Activated T-cell treated with anti-CD3 and anti-CD28 coated beads, Interleukin-2, amount 50 U/mL, for 4 hours (primary cell): Measurements from ENCODE around the gene SEMA3D. TPM values are rescaled to one million over a fixed set of nuclear protein-coding genes. Genes with fewer than 3 reads are reported as not detected.

Experiments
- ATAC-seq, 2 donors: fragments of 200-7000 bp; cut with Tn5 transposase; one replicate each; pipeline ENCODE4 v1.10.0; 2021
- DNase-seq: peaks from one replicate; pipeline ENCODE4 v3.0.0-alpha.2; 2020
- H3K27me3 Mint-ChIP-seq: one replicate; pipeline ENCODE4 v1.8.0; 2021; ENCODE audit warnings: low read depth, mixed read lengths
- H3K36me3 Mint-ChIP-seq: one replicate; pipeline ENCODE4 v1.8.0; 2022; ENCODE audit warnings: mixed read lengths; ENCODE audit not compliant: insufficient read depth
- H3K4me1 Mint-ChIP-seq: one replicate; pipeline ENCODE4 v1.8.0; 2021; ENCODE audit warnings: low read depth, mixed read lengths
- H3K4me3 Mint-ChIP-seq: one replicate; pipeline ENCODE4 v1.8.0; 2021; ENCODE audit warnings: mild to moderate bottlenecking, moderate library complexity, mixed read lengths
- H3K9me3 Mint-ChIP-seq: one replicate; pipeline ENCODE4 v1.8.0; 2021; ENCODE audit warnings: mixed read lengths
- total RNA-seq, 3 donors: library from RNA; stranded (reverse); gene quantifications; one replicate each; pipeline ENCODE4 v1.2.1, GENCODE V29; 2021

Gene SEMA3D
- total RNA-seq, 3 donors from 2014 or later: 0.08 to 0.13 TPM; not detected in 1

DNA sequence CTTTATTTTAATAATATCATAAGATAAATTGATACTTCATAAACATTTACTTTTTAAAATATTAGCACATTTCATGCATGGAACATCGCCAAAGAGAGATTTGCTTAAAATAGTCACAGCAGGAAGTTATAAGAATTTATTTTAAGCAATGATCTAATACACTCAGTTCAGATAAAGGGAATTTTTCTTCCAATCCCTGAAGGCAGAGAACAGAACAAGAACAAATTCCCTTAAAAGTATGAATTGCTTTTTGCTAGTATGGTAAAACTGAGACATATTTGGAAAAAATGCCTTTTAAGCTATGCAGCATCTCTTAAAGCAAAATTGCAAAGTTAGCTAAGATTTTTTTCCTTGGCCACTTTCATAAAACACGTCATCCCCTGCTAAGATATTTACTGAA, 91.0 kb downstream of the SEMA3D start:
- no peaks in the 10 kb centered on the region for H3K36me3 Mint-ChIP-seq

DNA sequence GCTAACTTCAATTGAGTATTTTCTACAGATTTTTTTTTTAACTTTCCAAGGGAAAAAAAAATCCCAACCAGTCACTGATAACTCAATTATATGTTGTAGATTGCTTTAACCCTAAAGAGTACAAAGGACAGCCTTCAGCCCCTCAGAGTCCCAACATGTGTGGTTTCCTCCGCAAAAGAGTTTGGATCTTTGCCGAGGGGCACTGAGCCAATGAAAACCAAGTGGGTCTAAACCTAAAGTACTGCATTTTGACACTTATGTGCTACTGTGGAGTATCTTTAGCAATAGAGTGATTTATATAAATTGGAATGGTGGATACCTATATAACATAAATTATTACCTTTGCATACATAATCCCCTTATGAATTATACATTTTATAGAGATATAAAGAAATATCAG, 91.5 kb downstream of the SEMA3D start:
- no peak for ATAC-seq

More for the DNA sequence above, 91.0 kb downstream of the SEMA3D start:
- Mint-ChIP-seq H3K27me3 (no peaks in the 10 kb centered on the region), H3K4me1 (no peaks in the 10 kb centered on the region), H3K9me3 (peaks cover 7% of the 10 kb centered on the region), H3K4me3 (no peak overlapping the region)
- no peak for DNase-seq
- no peak for ATAC-seq

DNA sequence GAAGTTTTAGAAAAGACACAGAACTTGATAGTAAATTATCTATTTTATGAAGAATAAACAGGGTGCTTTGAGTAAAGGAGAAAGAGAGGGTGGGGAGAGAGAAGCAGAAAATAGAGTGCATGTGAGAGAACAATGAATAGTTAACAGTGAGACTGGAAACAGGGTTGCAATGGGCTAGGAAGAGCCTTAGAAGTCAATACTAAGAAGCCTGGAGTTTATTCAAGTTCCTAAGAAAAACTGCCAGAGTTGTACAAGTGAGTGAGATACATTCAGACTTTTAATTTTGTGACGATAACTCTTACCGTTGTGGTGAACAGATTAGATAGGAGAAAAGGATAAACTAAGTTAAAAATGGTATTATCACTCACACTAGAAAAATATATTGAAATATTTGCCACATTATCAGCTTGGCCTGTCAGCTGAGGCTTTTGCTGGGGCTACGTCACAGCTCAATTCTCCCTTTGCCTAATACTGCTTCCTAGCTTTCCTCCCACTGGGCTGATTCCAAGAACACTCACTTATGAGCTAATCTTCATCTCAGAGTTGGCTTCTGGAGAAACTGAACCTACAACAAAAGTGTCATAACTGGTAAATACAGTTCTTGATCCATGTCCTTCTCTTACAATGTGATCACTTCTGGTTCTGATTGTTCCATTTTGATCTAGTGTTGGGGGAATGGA, 92.7 kb downstream of the SEMA3D start:
- Mint-ChIP-seq H3K9me3 (peaks cover 7% of the 10 kb centered on the region), H3K27me3 (no peaks in the 10 kb centered on the region), H3K4me3 (no peak overlapping the region), H3K4me1 (no peaks in the 10 kb centered on the region), H3K36me3 (no peaks in the 10 kb centered on the region)
- DNase-seq (no peak), ATAC-seq (no peak)

More for the DNA sequence above, 91.5 kb downstream of the SEMA3D start:
- H3K4me1 Mint-ChIP-seq: no peaks in the 10 kb centered on the region
- H3K4me3 Mint-ChIP-seq: no peak overlapping the region
- peaks cover 7% of the 10 kb centered on the region for H3K9me3 Mint-ChIP-seq
- H3K36me3 Mint-ChIP-seq: no peaks in the 10 kb centered on the region
- no peaks in the 10 kb centered on the region for H3K27me3 Mint-ChIP-seq
- no peak for DNase-seq

DNA sequence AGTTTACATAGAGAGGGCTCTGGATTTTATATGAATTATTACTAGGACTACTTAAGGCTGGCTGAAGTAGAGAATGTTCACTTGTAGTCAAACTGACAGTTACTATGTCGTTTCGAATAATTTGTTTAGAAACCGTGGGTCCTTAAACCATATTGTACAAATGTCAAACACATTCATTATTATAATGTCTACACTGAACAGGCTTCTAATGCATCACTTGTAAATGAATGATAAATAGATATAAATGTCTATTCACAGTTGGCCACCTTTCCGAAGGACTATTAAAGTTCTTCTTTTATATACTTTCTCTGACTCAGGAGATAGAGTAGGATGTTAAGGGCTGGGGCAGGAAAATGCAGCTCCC, 95.3 kb downstream of the SEMA3D start:
- Mint-ChIP-seq H3K4me3 (no peak overlapping the region), H3K36me3 (no peaks in the 10 kb centered on the region), H3K9me3 (peaks cover 7% of the 10 kb centered on the region), H3K27me3 (no peaks in the 10 kb centered on the region), H3K4me1 (no peaks in the 10 kb centered on the region)
- ATAC-seq (no peak), DNase-seq (no peak)

DNA sequence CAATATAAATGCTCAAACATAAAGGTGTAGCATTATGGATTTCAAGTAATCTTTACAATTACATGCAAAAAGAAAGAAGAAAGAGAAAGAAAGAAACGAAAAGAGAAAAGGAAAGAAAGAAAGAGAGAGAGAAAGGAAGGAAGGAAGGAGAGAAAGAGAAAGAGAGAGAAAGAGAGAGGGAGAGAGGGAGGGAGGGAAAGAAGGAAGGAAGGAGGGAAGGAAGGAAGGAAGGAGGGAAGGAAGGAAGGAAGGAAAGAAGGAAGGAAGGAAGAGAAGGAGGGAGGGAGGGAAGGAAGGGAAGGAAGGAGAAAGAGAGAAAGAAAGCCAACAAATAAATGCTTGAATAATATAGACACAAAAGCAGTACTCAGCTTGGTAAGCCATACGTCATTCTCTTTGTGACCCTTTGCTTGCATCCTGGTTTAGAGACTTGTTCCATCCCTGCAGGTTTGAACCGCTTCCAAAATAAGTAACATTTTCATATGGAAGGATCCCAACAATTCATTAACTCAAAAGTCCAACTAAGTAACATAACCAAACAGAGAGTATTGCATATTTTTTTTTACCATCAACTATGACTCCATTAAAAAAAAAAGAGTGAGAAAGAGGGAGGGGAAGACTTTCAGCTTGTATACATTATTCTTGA, 95.8 kb downstream of the SEMA3D start:
- Mint-ChIP-seq H3K4me1 (no peaks in the 10 kb centered on the region), H3K27me3 (no peaks in the 10 kb centered on the region), H3K9me3 (peaks cover 7% of the 10 kb centered on the region), H3K4me3 (no peak overlapping the region), H3K36me3 (no peaks in the 10 kb centered on the region)
- ATAC-seq (no peak), DNase-seq (no peak)

DNA sequence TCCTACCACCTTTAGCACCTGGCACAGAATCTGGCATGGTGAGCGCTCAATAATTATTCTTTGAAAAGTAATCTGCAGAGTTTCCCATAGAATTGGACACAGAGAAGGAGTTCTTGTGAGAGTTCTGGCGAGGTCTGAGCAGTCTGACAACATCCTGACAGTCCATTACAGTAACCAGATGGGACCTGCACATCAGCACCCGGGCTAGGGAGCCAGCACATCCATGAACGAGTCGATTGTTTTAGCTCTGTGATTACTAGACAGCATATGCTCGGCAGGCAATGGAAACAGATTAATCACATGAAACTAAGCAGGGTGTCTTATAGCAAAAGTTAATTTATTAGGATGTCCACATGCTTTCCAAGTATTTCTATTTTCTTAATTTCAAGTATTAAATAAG, 96.7 kb downstream of the SEMA3D start:
- Mint-ChIP-seq H3K36me3 (no peaks in the 10 kb centered on the region), H3K4me3 (no peak overlapping the region), H3K27me3 (no peaks in the 10 kb centered on the region), H3K4me1 (no peaks in the 10 kb centered on the region), H3K9me3 (peaks cover 7% of the 10 kb centered on the region)
- DNase-seq: no peak
- ATAC-seq: no peak

DNA sequence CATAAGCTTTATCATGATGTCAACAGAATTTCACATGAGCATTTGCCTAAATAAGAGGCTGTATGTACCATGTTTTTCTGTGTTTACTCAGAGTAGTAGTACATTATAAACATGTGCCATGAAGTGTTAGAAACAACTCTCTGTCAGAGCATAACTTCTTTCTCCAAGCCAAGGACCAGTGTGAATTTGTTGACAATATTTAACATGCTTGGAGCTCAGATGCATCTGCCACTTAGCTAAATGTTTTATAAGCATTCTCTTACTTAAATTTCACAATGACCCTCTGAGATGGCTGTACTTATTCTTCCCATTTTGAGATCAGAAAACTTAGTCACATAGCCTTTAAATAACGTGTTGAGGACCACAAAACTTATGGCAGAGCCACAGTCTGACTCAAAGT, 105.0 kb downstream of the SEMA3D start:
- Mint-ChIP-seq H3K36me3 (no peaks in the 10 kb centered on the region), H3K4me1 (no peaks in the 10 kb centered on the region), H3K9me3 (no peaks in the 10 kb centered on the region), H3K27me3 (no peaks in the 10 kb centered on the region), H3K4me3 (no peak overlapping the region)
- DNase-seq (no peak), ATAC-seq (no peak)

DNA sequence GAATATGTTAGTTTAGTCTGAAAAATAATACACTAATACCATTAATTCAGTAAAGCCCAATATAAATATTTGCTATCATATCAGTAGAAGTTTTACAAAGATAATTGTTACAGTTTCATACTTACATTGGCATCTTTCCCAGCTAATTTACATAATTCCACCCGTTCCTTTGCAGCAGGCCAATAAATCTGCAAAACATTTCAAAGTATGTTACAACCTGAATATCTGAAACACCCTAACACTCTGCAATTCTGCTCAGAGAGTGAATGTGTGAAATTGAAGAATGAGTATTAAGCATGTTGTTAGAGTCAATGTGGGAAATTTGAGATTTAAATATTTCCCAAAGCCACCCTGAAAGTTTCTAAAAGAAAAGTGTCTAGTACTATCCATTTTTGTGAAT, 105.5 kb downstream of the SEMA3D start:
- no peaks in the 10 kb centered on the region for H3K36me3 Mint-ChIP-seq
- no peak for ATAC-seq
- H3K4me3 Mint-ChIP-seq: no peak overlapping the region
- H3K27me3 Mint-ChIP-seq: no peaks in the 10 kb centered on the region
- no peaks in the 10 kb centered on the region for H3K4me1 Mint-ChIP-seq
- H3K9me3 Mint-ChIP-seq: no peaks in the 10 kb centered on the region
- DNase-seq: no peak

DNA sequence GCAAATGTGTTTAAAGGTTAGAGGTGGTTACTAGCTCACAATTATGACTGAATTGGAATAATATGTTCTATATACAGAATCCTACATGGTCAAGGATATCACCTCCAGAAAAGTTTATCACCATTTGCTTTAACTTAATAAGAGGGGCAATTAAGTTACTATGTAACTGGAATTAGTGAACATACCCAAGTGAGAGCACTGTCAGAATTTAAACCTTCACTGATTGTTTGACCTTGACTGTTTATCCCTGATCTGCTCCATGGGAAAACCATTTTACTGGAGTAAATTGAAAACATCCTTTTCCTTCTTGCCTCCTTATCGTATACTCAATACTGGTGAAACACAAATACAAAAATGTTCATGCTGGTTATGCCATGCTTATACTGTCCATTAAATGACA, 107.4 kb downstream of the SEMA3D start:
- DNase-seq: no peak
- Mint-ChIP-seq H3K4me3 (no peak overlapping the region), H3K36me3 (no peaks in the 10 kb centered on the region)

DNA sequence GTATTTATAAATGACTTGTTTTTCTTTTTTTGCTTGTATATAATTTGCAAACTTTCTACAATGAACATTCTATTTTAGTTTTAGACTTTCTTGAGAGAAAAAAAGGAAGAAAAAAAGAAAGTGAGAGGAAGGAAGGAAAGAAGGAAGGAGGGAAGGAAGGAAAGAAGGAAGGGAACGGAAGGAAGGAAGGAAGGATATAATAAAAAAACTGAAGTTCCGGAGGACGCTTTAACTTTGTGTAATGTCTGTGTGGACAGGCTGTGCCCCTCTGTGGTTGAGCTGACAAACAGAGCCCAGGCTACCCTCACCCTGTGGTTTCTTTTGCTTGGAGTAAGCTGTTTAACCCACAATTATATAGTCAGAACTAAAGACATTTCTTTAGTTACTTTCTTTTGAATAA, 108.7 kb downstream of the SEMA3D start:
- ATAC-seq (no peak), DNase-seq (no peak)
- H3K4me1 Mint-ChIP-seq: no peaks in the 10 kb centered on the region
- H3K36me3 Mint-ChIP-seq: no peaks in the 10 kb centered on the region
- no peaks in the 10 kb centered on the region for H3K27me3 Mint-ChIP-seq
- H3K9me3 Mint-ChIP-seq: no peaks in the 10 kb centered on the region
- no peak overlapping the region for H3K4me3 Mint-ChIP-seq

More for the DNA sequence above, 107.4 kb downstream of the SEMA3D start:
- Mint-ChIP-seq H3K4me1 (no peaks in the 10 kb centered on the region), H3K27me3 (no peaks in the 10 kb centered on the region), H3K9me3 (no peaks in the 10 kb centered on the region)
- ATAC-seq: no peak

DNA sequence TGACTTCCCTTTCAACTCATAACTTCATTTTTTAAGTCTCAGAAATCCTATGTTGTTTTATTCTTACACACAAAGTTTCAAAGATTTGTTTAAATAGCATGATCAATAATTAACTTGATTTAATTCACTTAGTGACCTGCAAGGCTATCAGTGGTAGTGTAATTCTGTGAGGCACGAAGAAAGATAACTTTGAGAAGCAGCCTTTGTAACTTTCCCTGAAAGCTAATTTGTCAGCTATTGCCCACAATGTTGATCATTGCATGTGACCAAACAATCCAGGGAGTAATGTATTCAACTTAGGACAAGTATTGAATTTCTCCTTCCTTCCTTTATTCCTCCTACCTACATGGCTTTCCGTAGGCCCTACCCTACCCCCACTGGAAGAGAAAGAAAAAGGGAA, 111.0 kb downstream of the SEMA3D start:
- no peaks in the 10 kb centered on the region for H3K36me3 Mint-ChIP-seq
- no peak overlapping the region for H3K4me3 Mint-ChIP-seq
- H3K9me3 Mint-ChIP-seq: no peaks in the 10 kb centered on the region
- DNase-seq (no peak), ATAC-seq (no peak)
- H3K4me1 Mint-ChIP-seq: no peaks in the 10 kb centered on the region
- no peaks in the 10 kb centered on the region for H3K27me3 Mint-ChIP-seq

DNA sequence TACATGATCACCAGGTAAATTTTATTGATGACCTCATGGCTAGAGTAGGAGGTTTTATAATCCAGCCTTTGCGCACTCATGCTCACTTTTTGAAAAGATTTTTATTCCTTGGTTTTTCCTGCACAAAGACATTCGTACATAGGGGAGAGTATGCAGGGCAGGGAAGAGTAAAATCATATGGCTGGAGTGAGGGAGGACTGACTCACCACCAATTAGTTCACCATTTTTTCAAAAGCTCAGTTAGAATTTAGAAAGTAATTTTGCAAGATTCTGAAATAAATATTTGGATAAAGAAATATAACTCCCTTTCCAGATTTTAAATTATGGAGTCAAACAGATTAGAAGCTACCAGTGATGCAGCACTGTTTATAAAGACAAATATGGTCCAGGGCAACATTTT, 111.9 kb downstream of the SEMA3D start:
- no peak overlapping the region for H3K4me3 Mint-ChIP-seq
- no peaks in the 10 kb centered on the region for H3K4me1 Mint-ChIP-seq
- ATAC-seq (no peak), DNase-seq (no peak)
- no peaks in the 10 kb centered on the region for H3K27me3 Mint-ChIP-seq
- H3K9me3 Mint-ChIP-seq: no peaks in the 10 kb centered on the region
- no peaks in the 10 kb centered on the region for H3K36me3 Mint-ChIP-seq

DNA sequence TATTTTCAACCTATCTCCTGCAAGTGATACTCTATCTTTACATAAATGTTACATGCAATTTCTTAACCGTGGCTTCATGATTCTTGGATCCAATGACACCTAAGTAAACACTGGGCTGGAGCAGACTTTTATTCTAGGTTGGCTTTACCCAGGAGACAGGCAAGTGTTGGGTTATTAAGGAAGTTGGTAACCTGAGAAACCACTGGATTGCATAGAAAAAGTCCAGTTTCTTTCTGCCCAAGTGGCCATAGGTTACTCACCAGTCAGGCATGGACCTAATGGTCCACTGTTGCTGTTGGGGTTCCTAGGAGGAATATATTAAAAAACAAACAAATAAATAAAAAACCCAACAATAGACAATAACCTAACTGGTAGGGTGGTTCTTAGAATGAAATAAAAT, 112.8 kb downstream of the SEMA3D start:
- Mint-ChIP-seq H3K4me1 (no peaks in the 10 kb centered on the region), H3K4me3 (no peak overlapping the region), H3K27me3 (no peaks in the 10 kb centered on the region), H3K9me3 (no peaks in the 10 kb centered on the region), H3K36me3 (no peaks in the 10 kb centered on the region)
- DNase-seq (no peak), ATAC-seq (no peak)

DNA sequence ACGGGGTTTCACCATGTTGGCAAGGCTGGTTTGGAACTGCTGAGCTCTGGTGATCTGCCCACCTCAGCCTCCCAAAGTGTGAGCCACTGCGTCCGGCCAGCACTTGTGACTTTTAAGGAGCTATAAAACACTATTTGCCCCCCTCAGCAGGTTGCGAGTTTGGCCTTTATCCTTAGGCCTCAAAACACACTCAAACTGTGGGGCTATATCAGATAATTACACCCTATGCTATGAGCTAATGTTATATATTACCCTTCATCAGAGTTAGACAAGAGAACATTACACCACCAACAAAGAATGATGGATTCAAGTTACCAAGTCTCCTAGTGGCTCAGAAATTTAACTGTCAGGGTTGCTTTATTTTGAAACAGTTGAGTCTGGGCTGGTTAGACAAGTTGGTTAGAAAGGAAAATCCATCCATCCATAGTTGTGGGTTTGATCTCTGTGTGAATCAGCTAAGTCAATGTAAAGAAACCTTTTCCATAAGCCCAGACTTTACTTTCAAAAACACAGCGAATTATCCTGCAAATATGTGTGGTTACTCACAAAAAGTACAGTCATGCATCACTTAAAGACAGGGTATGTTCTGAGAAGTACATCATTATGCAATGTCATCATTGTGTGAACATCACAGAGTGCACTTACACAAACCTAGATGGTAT, 115.8 kb downstream of the SEMA3D start:
- Mint-ChIP-seq H3K9me3 (no peaks in the 10 kb centered on the region), H3K4me1 (no peaks in the 10 kb centered on the region), H3K4me3 (no peak overlapping the region), H3K36me3 (no peaks in the 10 kb centered on the region), H3K27me3 (no peaks in the 10 kb centered on the region)
- no peak for ATAC-seq
- no peak for DNase-seq

DNA sequence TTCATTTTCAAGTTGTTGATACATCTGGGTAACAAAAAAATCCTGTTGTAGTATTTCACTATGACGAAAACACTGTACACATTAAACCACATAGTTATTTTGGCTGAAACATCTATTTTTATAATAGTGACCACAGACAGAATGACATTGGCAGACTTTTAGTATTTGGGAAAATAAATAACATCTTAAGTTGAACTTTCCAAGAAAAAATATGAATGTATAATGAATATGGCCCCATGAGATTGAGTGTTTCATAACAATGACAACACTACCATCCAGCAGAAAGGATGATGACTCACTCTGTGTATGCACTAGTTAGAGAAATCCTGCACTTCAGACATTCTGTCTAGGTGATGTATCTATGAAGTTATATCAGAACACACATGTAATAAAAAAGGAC, 118.1 kb downstream of the SEMA3D start:
- no peak for ATAC-seq
- Mint-ChIP-seq H3K27me3 (no peaks in the 10 kb centered on the region), H3K4me1 (no peaks in the 10 kb centered on the region), H3K9me3 (no peaks in the 10 kb centered on the region), H3K4me3 (no peak overlapping the region), H3K36me3 (no peaks in the 10 kb centered on the region)
- no peak for DNase-seq
